K562 (cell line): ENCODE data around the gene FLII. TPM values are rescaled to one million over a fixed set of nuclear protein-coding genes. Genes with fewer than 3 reads are reported as not detected.

Experiments
- ATAC-seq: fragments of 200-7000 bp; cut with Tn5 transposase; 3 replicates; pipeline ENCODE4 v1.9.1; 2020; ENCODE audit warnings: moderate library complexity
- BruUV-seq: library from RNA; stranded (reverse); fragments of 400-500 nt; replicated peaks from 2 replicates; lab custom pipeline; 2021; lab: Mats Ljungman, UMichigan
- CTCF ChIA-PET: fragments of 300-600 bp; formaldehyde crosslinking; extraction: SDS; loops from one replicate; lab custom pipeline; 2021; ENCODE audit warnings: low intra/inter-chr PET ratio; lab: Yijun Ruan, JAX
- POLR2A ChIA-PET: fragments of 300-600, 350-650 bp; sonication (Branson Sonifier 250); formaldehyde crosslinking; extraction: SDS; loops from one replicate; lab custom pipeline; 2021; ENCODE audit warnings: antibody characterized with exemption, inconsistent platforms; lab: Yijun Ruan, JAX
- DNase-seq, 4 experiments: peaks; one replicate each; pipeline versions ENCODE4 v3.0.0 to v3.0.0-alpha.2; 2011 to 2018; ENCODE audit warnings: low spot score in 3 of 4, mixed read lengths in 3 of 4; ENCODE audit errors: extremely low read depth in 1 of 4
- FAIRE-seq: peaks from 2 replicates; lab custom pipeline; 2011; peaks lifted over from hg19 to GRCh38; lab: Jason Lieb, UNC
- H2AFZ ChIP-seq: 2 replicates; pipeline ENCODE4 v1.6.0; 2011; ENCODE audit warnings: low read depth, low read length, control low read depth, inconsistent platforms
- H3K27ac ChIP-seq: fragments of 200-600 bp; 3 replicates; pipeline ENCODE4 v1.8.0; 2011; ENCODE audit warnings: low read depth, mild to moderate bottlenecking, control low read depth, inconsistent platforms, low read length, moderate library complexity, mixed read lengths; ENCODE audit errors: extremely low read depth
- H3K27me3 ChIP-seq, 2 experiments: fragments of 300-600 bp in 1 of 2; 2 replicates in 1 of 2; 3 replicates in 1 of 2; pipeline versions ENCODE4 v1.6.0 to v1.8.0; 2011; ENCODE audit warnings: inconsistent platforms in 2 of 2, low read length in 2 of 2, mild to moderate bottlenecking in 1 of 2, mixed read lengths in 1 of 2, moderate library complexity in 1 of 2; ENCODE audit not compliant: control insufficient read depth in 2 of 2, insufficient read depth in 2 of 2
- H3K36me3 ChIP-seq: fragments of 300-600 bp; 3 replicates; pipeline ENCODE4 v1.8.0; 2011; ENCODE audit warnings: mild to moderate bottlenecking, low read length, inconsistent platforms; ENCODE audit not compliant: control insufficient read depth, insufficient read depth
- H3K4me1 ChIP-seq, 2 experiments: fragments of 200-600 bp in 1 of 2; replicated peaks in 1 of 2; 2 replicates in 1 of 2; 3 replicates in 1 of 2; pipeline versions ENCODE4 v1.5.1 to v1.8.0; 2011; ENCODE audit warnings: inconsistent platforms in 2 of 2, low read length in 2 of 2, mild to moderate bottlenecking in 1 of 2, mixed read lengths in 1 of 2, moderate library complexity in 1 of 2; ENCODE audit not compliant: control insufficient read depth in 2 of 2, insufficient read depth in 2 of 2
- H3K4me2 ChIP-seq: 2 replicates; pipeline ENCODE4 v1.6.1; 2011; ENCODE audit warnings: low read length, control low read depth, inconsistent platforms, mixed read lengths; ENCODE audit not compliant: insufficient read depth
- H3K4me3 ChIP-seq: fragments of 200-600 bp; sonication (generic), shearing (Covaris generic); 2 replicates; pipeline ENCODE4 v1.5.1; 2016; ENCODE audit warnings: control low read depth, inconsistent platforms
- H3K79me2 ChIP-seq: fragments of 200-600 bp; 3 replicates; pipeline ENCODE4 v1.8.0; 2011; ENCODE audit warnings: low read length, inconsistent platforms; ENCODE audit not compliant: control insufficient read depth, insufficient read depth
- H3K9ac ChIP-seq, 2 experiments: 2 replicates each; pipeline versions ENCODE4 v1.6.0 to v1.6.1; 2011; ENCODE audit warnings: low read depth in 2 of 2, low read length in 2 of 2, control low read depth in 1 of 2, inconsistent platforms in 1 of 2, mild to moderate bottlenecking in 1 of 2, mixed read lengths in 1 of 2; ENCODE audit not compliant: insufficient read depth in 1 of 2
- H3K9me1 ChIP-seq: one replicate; pipeline ENCODE4 v1.6.0; 2011; ENCODE audit warnings: inconsistent platforms, mild to moderate bottlenecking, low read length, moderate library complexity; ENCODE audit not compliant: control insufficient read depth, insufficient read depth
- H3K9me3 ChIP-seq: replicated peaks from 2 replicates; pipeline ENCODE4 v1.5.1; 2011; ENCODE audit warnings: low read depth, low read length, inconsistent platforms; ENCODE audit not compliant: control insufficient read depth, insufficient read depth
- H4K20me1 ChIP-seq: replicated peaks from 2 replicates; pipeline ENCODE4 v1.6.1; 2011; ENCODE audit warnings: low read length, inconsistent platforms, mixed read lengths; ENCODE audit not compliant: control insufficient read depth, insufficient read depth
- AFF1 ChIP-seq, 2 experiments: fragments of 450-650 bp; IDR thresholded peaks; 2 replicates each; pipeline ENCODE4 v1.6.1; 2018; ENCODE audit warnings: mild to moderate bottlenecking in 2 of 2, low read depth in 1 of 2; ENCODE audit not compliant: partially characterized antibody in 2 of 2
- WGBS: fragments of 100-300 bp; shearing (Covaris generic); methylation state at CpG from one replicate; pipeline ENCODE4 v1.1.6; 2016; ENCODE audit warnings: low coverage, mixed read lengths; ENCODE audit not compliant: insufficient coverage; ENCODE audit errors: missing lambda C conversion rate; 5-methylcytosine and 5-hydroxymethylcytosine counted together
- in situ Hi-C: fragments of 300-500 bp; cut with MboI; formaldehyde crosslinking; loops from 4 replicates; pipeline ENCODE4 v1.15.0; 2018; ENCODE audit warnings: inconsistent platforms, mixed read lengths
- intact Hi-C: fragments of 100-400 bp; cut with micrococcal nuclease; formaldehyde crosslinking; loops from 2 replicates; pipeline ENCODE4 v1.14.2; 2022
- polyA plus RNA-seq, 8 experiments: library from polyadenylated mRNA; depleted of rRNA in 4 of 8; stranded (reverse) in 5 of 8; unstranded in 3 of 8; fragments of >200 nt; fragmentation: Nextera tagmentation in 2 of 8; fragmentation: Illumina TruSeq in 1 of 8; extraction: Ambion mirVana in 2 of 8; extraction: Trizol in 1 of 8; gene quantifications; 2 replicates each; pipeline versions ENCODE4 v1.2.1 to v1.2.3, GENCODE V29; 2011 to 2014; ENCODE audit warnings: inconsistent platforms in 1 of 8, missing spikeins in 1 of 8
- total RNA-seq, 7 experiments: library from RNA; depleted of rRNA in 6 of 7; stranded (reverse); fragments of >200 nt in 6 of 7; fragmentation: Illumina TruSeq in 2 of 7; extraction: Trizol in 2 of 7; gene quantifications; 2 replicates each; pipeline versions ENCODE4 v1.2.1 to v1.2.3, GENCODE V29; 2011 to 2021; ENCODE audit warnings: low replicate concordance in 1 of 7

Gene FLII
- total and polyA plus RNA-seq, 9 of the 15 experiments (the other 6 are each of a cell fraction or from before 2014, with no cell fraction given): 11.7 to 126 (median 82.5) TPM

GRCh38 chr17:18261659-18262058 is 3.1 kb upstream of the FLII start:
- CTCF ChIA-PET: no interaction called here
- TF ChIP-seq AFF1 (IDR thresholded peaks at IDR 0.05; ENCODE audit: low read depth in 1 of 2, partially characterized antibody in 2 of 2): no peak
- peaks cover 8% of the 10 kb centered on the region; the same call in 2 of the 3 replicates for H3K36me3 ChIP-seq
- H3K9ac ChIP-seq: peak overlapping the region; percentile 72 to 96; a peak in 3 of 4 replicates
- POLR2A ChIA-PET: interaction anchor here (0.5 to 1.0 kb wide), 3 partner anchors 9 to 114 kb away, joined by 3 to 5 read pairs (median 3); no protein-coding TSS in a partner anchor
- no peaks in the 10 kb centered on the region for H3K9me3 ChIP-seq
- H3K79me2 ChIP-seq: peaks cover 23% of the 10 kb centered on the region
- H3K4me2 ChIP-seq: peak overlapping the region; percentile 91; the same call in 1 of the 2 replicates
- intact Hi-C loops: no loop called here
- BruUV-seq: no TSS peak
- no peak for ATAC-seq
- no peak overlapping the region for H2AFZ ChIP-seq
- no peaks in the 10 kb centered on the region for H3K27me3 ChIP-seq
- H4K20me1 ChIP-seq: no peaks in the 10 kb centered on the region
- no peak for FAIRE-seq
- DNase-seq: no peak
- in situ Hi-C loops: no loop called here
- 93% methylated on average over 3 of the region's 3 CpGs for WGBS
- H3K4me3 ChIP-seq: peak overlapping the region; percentile 62; the same call in 1 of the 2 replicates
- peaks cover 18 to 63% of the 10 kb centered on the region in 2 experiments; a peak in 4 of 5 replicates for H3K4me1 ChIP-seq
- no peak overlapping the region for H3K27ac ChIP-seq
- no peaks in the 10 kb centered on the region for H3K9me1 ChIP-seq
